Activated naive CD4-positive, alpha-beta T cell treated with anti-CD3 and anti-CD28 coated beads, Interleukin-2, amount 10 ng/mL, durations not matched to agents 7 days and 5 days (primary cell): ENCODE data around the gene PIH1D1.

Experiments used
- CTCF ChIA-PET: fragments of 350-600 bp; sonication (Branson Sonifier 250); formaldehyde crosslinking; loops from one replicate; lab custom pipeline; 2021; ENCODE audit warnings: antibody characterized with exemption; lab: Charles Lee
- DNase-seq: peaks from one replicate; pipeline ENCODE4 v3.0.0-alpha.2; 2020
- H3K27ac Mint-ChIP-seq: one replicate; pipeline ENCODE4 v1.8.0; 2021; ENCODE audit warnings: mild to moderate bottlenecking, moderate library complexity, mixed read lengths
- H3K27me3 Mint-ChIP-seq: one replicate; pipeline ENCODE4 v1.8.0; 2021; ENCODE audit warnings: mild to moderate bottlenecking, mixed read lengths
- H3K36me3 Mint-ChIP-seq: one replicate; pipeline ENCODE4 v1.8.0; 2021; ENCODE audit warnings: mixed read lengths
- H3K4me1 Mint-ChIP-seq: one replicate; pipeline ENCODE4 v1.8.0; 2021; ENCODE audit warnings: mixed read lengths
- H3K4me3 Mint-ChIP-seq: one replicate; pipeline ENCODE4 v1.8.0; 2021; ENCODE audit warnings: mild to moderate bottlenecking, moderate library complexity, mixed read lengths
- H3K9me3 Mint-ChIP-seq: one replicate; pipeline ENCODE4 v1.8.0; 2021; ENCODE audit warnings: mixed read lengths

The PIH1D1 gene

DNA sequence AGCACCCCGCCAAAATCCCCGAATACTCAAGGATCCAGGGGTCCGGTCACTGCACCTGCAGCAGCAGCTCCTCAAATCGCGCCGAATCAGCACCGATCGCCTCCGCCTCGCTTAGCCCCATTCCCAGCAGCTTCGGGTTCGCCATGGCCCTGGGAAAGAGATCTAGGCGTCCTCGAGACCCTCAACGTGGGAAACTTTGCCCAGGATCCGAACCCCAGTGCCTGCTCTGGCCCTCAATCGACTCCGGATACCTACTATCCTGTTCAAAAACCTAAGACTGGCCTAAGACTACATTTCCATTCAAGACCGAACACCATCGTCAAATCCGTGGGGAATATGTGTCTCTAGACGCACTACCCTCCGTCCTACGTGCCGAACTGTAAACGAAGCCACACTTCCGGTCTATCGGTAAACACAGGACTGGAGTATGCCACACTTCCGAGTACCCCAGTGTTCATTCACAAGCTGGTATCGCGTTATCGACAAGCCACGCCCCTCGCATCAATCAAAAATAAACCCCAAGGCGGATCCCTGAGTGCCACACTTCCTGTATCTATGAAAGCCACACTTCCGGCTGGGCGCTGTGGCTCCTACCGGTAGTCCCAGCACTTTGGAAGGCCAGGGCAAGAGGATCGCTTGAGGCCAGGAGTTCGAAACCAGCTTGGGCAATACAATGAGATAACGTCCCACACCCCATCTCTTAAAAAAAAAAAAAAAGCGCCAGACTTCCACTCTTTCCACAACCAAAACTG lies at the start of gene PIH1D1:
PIH1D1 (minus strand) TSS at position 385 of the 752 bp plus-strand sequence; CDS start at position 145, 240 bp downstream.
- CTCF ChIA-PET, result interaction anchor here (0.8 to 5.1 kb wide), 7 partner anchors 9 to 233 kb away, joined by 3 to 33 read pairs (median 4); no protein-coding TSS in a partner anchor
- Mint-ChIP-seq H3K4me1 (peaks cover 76% of the 10 kb centered on the region), H3K36me3 (peaks cover 55% of the 10 kb centered on the region), H3K27me3 (no peaks in the 10 kb centered on the region), H3K27ac (peak within 1 kb of the TSS; percentile 99), H3K4me3 (peak within 1 kb of the TSS; percentile 97), H3K9me3 (no peaks in the 10 kb centered on the region)
- peak; percentile 98 for DNase-seq

DNA sequence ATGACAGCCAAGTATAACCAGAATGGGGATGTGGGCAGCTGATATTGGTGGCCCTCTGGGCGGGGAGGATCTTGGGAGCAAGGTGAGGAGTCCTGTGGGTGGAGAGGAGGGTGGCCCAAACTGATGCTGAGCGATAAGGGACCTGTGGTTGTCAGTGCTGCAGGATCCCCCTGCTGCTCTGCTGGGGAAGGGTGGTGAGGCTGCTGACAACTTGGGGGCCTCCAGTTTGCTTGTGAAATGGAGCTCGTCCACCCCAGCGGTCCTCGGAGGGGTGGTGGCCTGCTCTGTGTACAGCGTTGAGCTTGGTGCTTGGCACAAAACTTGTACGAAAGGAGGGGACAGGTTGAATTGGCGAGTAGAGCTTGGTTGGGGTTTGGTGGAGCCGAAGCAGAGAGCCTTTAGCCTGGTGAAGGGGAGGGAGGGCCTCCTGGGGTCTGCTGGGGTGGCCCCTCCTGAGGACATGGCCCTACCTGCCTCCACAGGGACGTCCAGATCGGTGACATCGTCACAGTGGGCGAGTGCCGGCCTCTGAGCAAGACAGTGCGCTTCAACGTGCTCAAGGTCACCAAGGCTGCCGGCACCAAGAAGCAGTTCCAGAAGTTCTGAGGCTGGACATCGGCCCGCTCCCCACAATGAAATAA lies 47.5 kb upstream of the PIH1D1 start:
- DNase-seq, result peak; percentile 59
- H3K36me3 Mint-ChIP-seq, result peaks cover 43% of the 10 kb centered on the region
- peaks cover 58% of the 10 kb centered on the region for H3K4me1 Mint-ChIP-seq
- peaks cover 3% of the 10 kb centered on the region for H3K27me3 Mint-ChIP-seq
- H3K4me3 Mint-ChIP-seq, result peak overlapping the region; percentile 100
- H3K9me3 Mint-ChIP-seq, result no peaks in the 10 kb centered on the region
- peak overlapping the region; percentile 99 for H3K27ac Mint-ChIP-seq
- CTCF ChIA-PET, result interaction anchor here (0.8 to 2.8 kb wide), 6 partner anchors 12 to 71 kb away, joined by 3 to 7 read pairs (median 4); partner anchors contain the start of gene FLT3LG

DNA sequence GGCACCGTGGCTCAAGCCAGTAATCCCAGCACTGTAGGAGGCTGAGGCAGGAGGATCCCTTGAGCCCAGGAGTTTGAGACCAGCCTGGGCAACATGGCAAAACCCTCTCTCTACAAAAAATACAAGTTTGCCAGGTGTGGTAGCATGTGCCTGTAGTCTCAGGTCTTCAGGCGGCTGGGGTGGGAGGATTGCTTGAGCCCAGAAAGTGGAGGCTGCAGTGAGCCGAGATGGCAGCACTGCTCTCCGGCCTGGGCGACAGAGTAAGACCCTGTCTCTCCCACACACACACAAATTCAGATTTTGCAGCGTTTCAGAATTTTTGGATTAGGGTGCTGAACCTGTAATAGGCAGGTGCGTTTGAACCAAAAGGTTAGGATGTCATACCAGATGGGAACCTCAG lies 46.9 kb upstream of the PIH1D1 start:
- CTCF ChIA-PET, result interaction anchor here (0.8 to 2.8 kb wide), 6 partner anchors 13 to 72 kb away, joined by 3 to 7 read pairs (median 4); partner anchors contain the start of gene FLT3LG

GRCh38 chr19:49497789-49498103 lies 46.1 kb upstream of the PIH1D1 start:
- peak overlapping the region; percentile 100 for H3K4me3 Mint-ChIP-seq
- no peaks in the 10 kb centered on the region for H3K9me3 Mint-ChIP-seq
- H3K27me3 Mint-ChIP-seq, result peaks cover 3% of the 10 kb centered on the region
- peaks cover 59% of the 10 kb centered on the region for H3K4me1 Mint-ChIP-seq
- DNase-seq, result peak; percentile 35
- CTCF ChIA-PET, result interaction anchor here (2.0 to 2.8 kb wide), 2 partner anchors 24 to 37 kb away, joined by 4 to 5 read pairs; partner anchors contain the start of gene FLT3LG
- peak overlapping the region; percentile 99 for H3K27ac Mint-ChIP-seq
- peaks cover 51% of the 10 kb centered on the region for H3K36me3 Mint-ChIP-seq

More for the DNA sequence above, 46.9 kb upstream of the PIH1D1 start:
- peak overlapping the region; percentile 100 for H3K4me3 Mint-ChIP-seq
- peaks cover 59% of the 10 kb centered on the region for H3K4me1 Mint-ChIP-seq
- H3K36me3 Mint-ChIP-seq, result peaks cover 44% of the 10 kb centered on the region
- H3K27ac Mint-ChIP-seq, result peak overlapping the region; percentile 99
- no peaks in the 10 kb centered on the region for H3K9me3 Mint-ChIP-seq
- peaks cover 3% of the 10 kb centered on the region for H3K27me3 Mint-ChIP-seq
- no peak for DNase-seq

DNA sequence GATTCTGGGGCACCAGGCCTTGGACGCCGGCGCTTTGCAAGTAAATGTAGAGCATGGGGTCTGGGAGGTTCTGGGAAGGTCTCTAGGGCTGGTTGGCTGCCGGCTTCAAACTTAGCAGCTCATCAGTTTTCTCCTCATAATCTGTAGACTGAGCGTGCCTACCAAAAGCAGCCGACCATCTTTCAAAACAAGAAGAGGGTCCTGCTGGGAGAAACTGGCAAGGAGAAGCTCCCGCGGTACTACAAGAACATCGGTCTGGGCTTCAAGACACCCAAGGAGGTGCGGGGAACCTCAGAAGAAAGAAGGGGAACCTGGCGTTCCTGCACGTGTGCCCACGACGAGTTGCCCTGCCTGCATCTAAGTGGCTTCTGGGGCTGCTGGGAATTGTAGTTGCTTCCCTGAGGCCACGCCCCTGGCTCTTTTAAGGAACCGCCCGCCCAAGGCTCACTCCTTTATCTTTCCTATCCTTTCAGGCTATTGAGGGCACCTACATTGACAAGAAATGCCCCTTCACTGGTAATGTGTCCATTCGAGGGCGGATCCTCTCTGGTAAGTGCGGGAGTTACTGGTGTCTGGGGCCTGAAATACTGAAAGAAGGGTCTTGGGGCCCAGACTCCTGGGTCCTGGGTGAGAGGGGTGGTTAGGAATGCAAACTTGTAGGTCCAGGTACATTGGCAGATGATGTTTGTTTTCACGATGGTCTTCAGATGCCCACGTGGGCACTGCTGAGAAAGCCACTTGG lies 45.6 kb upstream of the PIH1D1 start:
- peak; percentile 90 for DNase-seq
- Mint-ChIP-seq H3K36me3 (peaks cover 57% of the 10 kb centered on the region), H3K4me1 (peaks cover 59% of the 10 kb centered on the region), H3K4me3 (peak overlapping the region; percentile 100), H3K9me3 (no peaks in the 10 kb centered on the region), H3K27me3 (peaks cover 3% of the 10 kb centered on the region), H3K27ac (peak overlapping the region; percentile 99)
- CTCF ChIA-PET, result interaction anchor here (2.8 kb wide), 1 partner anchor 24 kb away, joined by 5 read pairs; the partner anchor contains the start of gene FLT3LG

- H3K4me3 Mint-ChIP-seq, result peak overlapping the region; percentile 100
- peaks cover 57% of the 10 kb centered on the region for H3K4me1 Mint-ChIP-seq
- CTCF ChIA-PET, result interaction anchor here (1.4 kb wide), 1 partner anchor 20 kb away, joined by 5 read pairs; no protein-coding TSS in a partner anchor
- peaks cover 63% of the 10 kb centered on the region for H3K36me3 Mint-ChIP-seq
- H3K27ac Mint-ChIP-seq, result peak overlapping the region; percentile 99
- H3K9me3 Mint-ChIP-seq, result no peaks in the 10 kb centered on the region
- H3K27me3 Mint-ChIP-seq, result peaks cover 3% of the 10 kb centered on the region
- no peak for DNase-seq
Measured at GRCh38 chr19:49496574-49497008, 45.0 kb upstream of the PIH1D1 start.

DNA sequence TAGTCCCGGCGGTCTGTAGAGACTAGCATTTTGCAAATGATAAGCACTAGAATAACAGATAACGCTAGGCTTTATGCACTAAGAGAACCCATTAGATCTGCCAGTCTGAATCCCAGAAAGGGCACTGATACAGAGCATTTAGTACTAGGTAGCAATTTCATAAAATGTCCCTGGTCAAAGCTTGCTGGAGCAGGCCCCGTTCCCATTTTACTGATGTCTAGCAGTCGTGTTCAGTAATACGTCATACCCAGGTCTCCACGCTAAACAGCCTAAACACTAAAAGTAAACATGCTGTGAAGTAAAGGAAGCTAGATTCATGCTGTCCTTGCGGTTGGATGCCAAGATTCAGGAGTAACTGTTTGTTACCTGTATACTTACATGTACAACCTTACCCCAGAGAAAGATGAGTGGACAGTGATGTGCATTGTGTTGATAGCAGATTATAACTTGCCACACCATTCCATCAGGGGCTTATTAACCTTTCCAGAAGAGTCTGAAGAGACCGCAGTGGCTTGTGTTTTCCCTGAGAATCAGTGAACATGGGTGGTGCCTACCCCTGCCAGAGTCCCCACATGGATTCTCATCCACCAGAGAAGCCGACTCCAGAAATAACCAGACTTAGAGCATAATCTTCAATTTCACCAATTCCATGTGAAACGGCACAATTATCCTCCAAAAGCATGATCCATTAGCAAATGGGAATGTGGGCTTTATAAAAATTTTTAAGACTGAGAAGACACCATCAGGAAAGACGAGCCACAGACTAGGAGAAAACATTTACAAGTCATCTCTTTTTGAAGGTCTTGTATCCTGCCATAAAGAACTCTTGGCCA lies 41.2 kb upstream of the PIH1D1 start:
- Mint-ChIP-seq H3K27me3 (peaks cover 3% of the 10 kb centered on the region), H3K9me3 (no peaks in the 10 kb centered on the region), H3K36me3 (peaks cover 70% of the 10 kb centered on the region), H3K4me1 (peaks cover 62% of the 10 kb centered on the region), H3K27ac (peak overlapping the region; percentile 83), H3K4me3 (peak overlapping the region; percentile 8)
- DNase-seq, result no peak
- CTCF ChIA-PET, result interaction anchor here (1.2 to 1.3 kb wide), 2 partner anchors 10 to 54 kb away, joined by 3 to 4 read pairs; no protein-coding TSS in a partner anchor

DNA sequence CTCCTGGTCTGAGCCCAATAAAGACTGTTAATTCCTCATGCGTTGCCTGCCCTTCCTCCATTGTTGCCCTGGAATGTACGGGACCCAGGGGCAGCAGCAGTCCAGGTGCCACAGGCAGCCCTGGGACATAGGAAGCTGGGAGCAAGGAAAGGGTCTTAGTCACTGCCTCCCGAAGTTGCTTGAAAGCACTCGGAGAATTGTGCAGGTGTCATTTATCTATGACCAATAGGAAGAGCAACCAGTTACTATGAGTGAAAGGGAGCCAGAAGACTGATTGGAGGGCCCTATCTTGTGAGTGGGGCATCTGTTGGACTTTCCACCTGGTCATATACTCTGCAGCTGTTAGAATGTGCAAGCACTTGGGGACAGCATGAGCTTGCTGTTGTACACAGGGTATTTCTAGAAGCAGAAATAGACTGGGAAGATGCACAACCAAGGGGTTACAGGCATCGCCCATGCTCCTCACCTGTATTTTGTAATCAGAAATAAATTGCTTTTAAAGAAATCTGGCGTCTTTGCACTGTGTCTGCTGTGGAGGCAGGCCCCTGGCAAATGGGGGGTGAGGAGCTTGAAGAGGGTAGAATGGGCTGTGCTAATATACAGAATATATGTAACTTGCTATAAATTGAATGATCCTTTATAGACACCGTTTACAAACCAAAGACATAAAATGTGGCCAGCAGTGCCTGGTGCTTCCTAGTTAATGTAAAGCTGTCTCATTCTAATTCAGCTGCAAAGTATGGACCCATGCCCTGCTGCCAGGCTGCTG lies 40.4 kb upstream of the PIH1D1 start:
- Mint-ChIP-seq H3K4me3 (peak overlapping the region; percentile 2), H3K27ac (peak overlapping the region; percentile 83), H3K36me3 (peaks cover 70% of the 10 kb centered on the region), H3K27me3 (peaks cover 8% of the 10 kb centered on the region), H3K4me1 (peaks cover 59% of the 10 kb centered on the region), H3K9me3 (no peaks in the 10 kb centered on the region)
- DNase-seq, result no peak
- CTCF ChIA-PET, result interaction anchor here (1.2 to 1.3 kb wide), 2 partner anchors 11 to 55 kb away, joined by 3 to 4 read pairs; no protein-coding TSS in a partner anchor

- CTCF ChIA-PET, result no interaction called here
- H3K9me3 Mint-ChIP-seq, result no peaks in the 10 kb centered on the region
- DNase-seq, result no peak
- H3K36me3 Mint-ChIP-seq, result peaks cover 69% of the 10 kb centered on the region
- peaks cover 61% of the 10 kb centered on the region for H3K4me1 Mint-ChIP-seq
- H3K27me3 Mint-ChIP-seq, result peaks cover 8% of the 10 kb centered on the region
- H3K4me3 Mint-ChIP-seq, result peak overlapping the region; percentile 100
- peak overlapping the region; percentile 60 for H3K27ac Mint-ChIP-seq
Measured at GRCh38 chr19:49491030-49491803, 39.6 kb upstream of the PIH1D1 start.

DNA sequence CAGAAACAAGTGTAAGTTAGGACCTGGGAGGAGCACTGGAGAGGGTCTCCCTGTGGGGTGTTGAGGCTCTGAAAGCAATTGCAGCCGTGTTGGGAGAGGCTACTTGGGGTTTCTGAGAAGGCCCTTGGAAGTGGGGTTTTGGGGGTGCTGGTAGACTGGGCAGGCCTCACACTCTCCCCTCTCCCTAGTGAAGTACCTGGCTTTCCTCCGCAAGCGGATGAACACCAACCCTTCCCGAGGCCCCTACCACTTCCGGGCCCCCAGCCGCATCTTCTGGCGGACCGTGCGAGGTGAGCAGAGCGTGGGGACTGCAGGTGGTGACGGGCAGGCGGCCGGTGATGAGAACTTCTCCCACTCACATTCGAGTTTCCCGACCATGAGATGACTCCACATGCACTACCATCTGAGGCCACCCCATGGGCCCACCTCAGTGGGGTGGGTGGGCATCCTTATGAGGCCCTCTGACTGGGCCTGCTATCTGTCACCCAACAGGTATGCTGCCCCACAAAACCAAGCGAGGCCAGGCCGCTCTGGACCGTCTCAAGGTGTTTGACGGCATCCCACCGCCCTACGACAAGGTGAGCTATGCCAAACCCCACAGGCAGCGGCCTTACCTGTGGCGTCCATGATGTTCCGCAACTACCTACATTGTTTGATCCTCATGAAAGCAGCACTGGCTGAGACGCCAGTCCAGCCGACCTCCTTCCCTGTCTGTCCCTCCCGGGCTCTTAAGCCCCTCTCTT lies 38.8 kb upstream of the PIH1D1 start:
- Mint-ChIP-seq H3K36me3 (peaks cover 75% of the 10 kb centered on the region), H3K4me3 (peak overlapping the region; percentile 100), H3K9me3 (no peaks in the 10 kb centered on the region), H3K27me3 (peaks cover 8% of the 10 kb centered on the region), H3K4me1 (peaks cover 61% of the 10 kb centered on the region), H3K27ac (peak overlapping the region; percentile 60)
- CTCF ChIA-PET, result interaction anchor here (1.0 to 1.4 kb wide), 2 partner anchors 13 to 56 kb away, joined by 3 to 4 read pairs; no protein-coding TSS in a partner anchor
- no peak for DNase-seq

DNA sequence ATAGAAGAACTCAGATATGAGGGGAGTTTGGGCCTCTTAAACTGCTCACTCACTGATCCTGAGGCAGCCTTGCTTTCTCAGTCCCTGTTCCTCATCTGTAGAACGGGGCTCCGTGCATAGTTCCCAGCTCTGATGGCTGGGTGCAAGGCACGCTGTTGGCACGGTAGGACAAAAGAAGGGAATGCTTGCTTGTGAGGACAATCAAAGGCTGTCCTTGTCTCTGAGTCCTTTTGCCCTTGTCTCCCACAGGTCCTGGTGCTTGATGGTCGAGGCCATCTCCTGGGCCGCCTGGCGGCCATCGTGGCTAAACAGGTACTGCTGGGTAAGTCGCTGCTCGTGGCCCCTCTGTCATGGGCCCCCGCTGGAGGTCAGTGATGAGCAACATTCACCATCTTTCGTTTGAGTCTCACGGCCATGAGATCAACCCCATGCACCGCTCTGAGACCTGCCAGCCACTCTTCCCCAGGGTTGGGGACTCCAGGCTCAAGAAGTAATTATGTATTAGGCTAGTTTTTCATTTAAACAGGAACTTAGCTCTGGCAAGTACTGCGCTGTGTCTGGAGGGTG lies 38.1 kb upstream of the PIH1D1 start:
- H3K27me3 Mint-ChIP-seq, result peaks cover 8% of the 10 kb centered on the region
- H3K27ac Mint-ChIP-seq, result peak overlapping the region; percentile 97
- H3K4me3 Mint-ChIP-seq, result peak overlapping the region; percentile 100
- H3K4me1 Mint-ChIP-seq, result peaks cover 57% of the 10 kb centered on the region
- DNase-seq, result no peak
- H3K36me3 Mint-ChIP-seq, result peaks cover 76% of the 10 kb centered on the region
- no peaks in the 10 kb centered on the region for H3K9me3 Mint-ChIP-seq
- CTCF ChIA-PET, result interaction anchor here (1.0 to 1.4 kb wide), 2 partner anchors 13 to 57 kb away, joined by 3 to 4 read pairs; no protein-coding TSS in a partner anchor
